Parathyroid adenoma (tissue), 2 donors: ENCODE data around the gene CIAPIN1.

Experiments used
- H2AFZ ChIP-seq: fragments of 300-600 bp; sonication (generic); one replicate; pipeline ENCODE4 v1.7.0; 2017; ENCODE audit warnings: antibody characterized with exemption, mild to moderate bottlenecking
- H3K27ac ChIP-seq: fragments of 300-600 bp; sonication (generic); one replicate; pipeline ENCODE4 v1.7.0; 2017
- H3K27me3 ChIP-seq: fragments of 300-600 bp; sonication (generic); one replicate; pipeline ENCODE4 v1.7.0; 2017; ENCODE audit warnings: low read length; ENCODE audit not compliant: control insufficient read depth, insufficient read depth
- H3K36me3 ChIP-seq: fragments of 300-600 bp; sonication (generic); one replicate; pipeline ENCODE4 v1.7.0; 2017; ENCODE audit warnings: low read length; ENCODE audit not compliant: control insufficient read depth, insufficient read depth
- H3K4me1 ChIP-seq: fragments of 300-600 bp; sonication (generic); one replicate; pipeline ENCODE4 v1.7.0; 2017; ENCODE audit warnings: control low read depth
- H3K4me2 ChIP-seq: fragments of 300-600 bp; sonication (generic); one replicate; pipeline ENCODE4 v1.7.0; 2017; ENCODE audit warnings: low read length
- H3K4me3 ChIP-seq: fragments of 300-600 bp; sonication (generic); one replicate; pipeline ENCODE4 v1.7.0; 2017; ENCODE audit warnings: low read depth, low read length
- H3K79me2 ChIP-seq: fragments of 300-600 bp; sonication (generic); one replicate; pipeline ENCODE4 v1.7.0; 2017; ENCODE audit warnings: control low read depth
- H3K9ac ChIP-seq: fragments of 300-600 bp; sonication (generic); one replicate; pipeline ENCODE4 v1.7.0; 2017; ENCODE audit warnings: mild to moderate bottlenecking
- H3K9me3 ChIP-seq: fragments of 300-600 bp; sonication (generic); one replicate; pipeline ENCODE4 v1.7.0; 2017; ENCODE audit warnings: low read length; ENCODE audit not compliant: control insufficient read depth
- TF ChIP-seq, protein P1 (sequence below): fragments of 300-600 bp; sonication (generic); IDR thresholded peaks from one replicate; pipeline ENCODE4 v1.7.0; 2017; ENCODE audit warnings: antibody characterized with exemption, mild to moderate bottlenecking
- donor health status: primary hyperparathyroidism.

The CIAPIN1 gene

GRCh38 chr16:57381791-57382534 lies 65.2 kb downstream of the CIAPIN1 start:
- TF ChIP-seq, protein P1, sequence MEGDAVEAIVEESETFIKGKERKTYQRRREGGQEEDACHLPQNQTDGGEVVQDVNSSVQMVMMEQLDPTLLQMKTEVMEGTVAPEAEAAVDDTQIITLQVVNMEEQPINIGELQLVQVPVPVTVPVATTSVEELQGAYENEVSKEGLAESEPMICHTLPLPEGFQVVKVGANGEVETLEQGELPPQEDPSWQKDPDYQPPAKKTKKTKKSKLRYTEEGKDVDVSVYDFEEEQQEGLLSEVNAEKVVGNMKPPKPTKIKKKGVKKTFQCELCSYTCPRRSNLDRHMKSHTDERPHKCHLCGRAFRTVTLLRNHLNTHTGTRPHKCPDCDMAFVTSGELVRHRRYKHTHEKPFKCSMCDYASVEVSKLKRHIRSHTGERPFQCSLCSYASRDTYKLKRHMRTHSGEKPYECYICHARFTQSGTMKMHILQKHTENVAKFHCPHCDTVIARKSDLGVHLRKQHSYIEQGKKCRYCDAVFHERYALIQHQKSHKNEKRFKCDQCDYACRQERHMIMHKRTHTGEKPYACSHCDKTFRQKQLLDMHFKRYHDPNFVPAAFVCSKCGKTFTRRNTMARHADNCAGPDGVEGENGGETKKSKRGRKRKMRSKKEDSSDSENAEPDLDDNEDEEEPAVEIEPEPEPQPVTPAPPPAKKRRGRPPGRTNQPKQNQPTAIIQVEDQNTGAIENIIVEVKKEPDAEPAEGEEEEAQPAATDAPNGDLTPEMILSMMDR, result no peak
- Histone ChIP-seq H3K36me3 (no peaks in the 10 kb centered on the region), H3K4me2 (no peak overlapping the region), H3K9me3 (no peaks in the 10 kb centered on the region), H3K27me3 (no peaks in the 10 kb centered on the region), H3K9ac (no peak overlapping the region), H3K79me2 (no peaks in the 10 kb centered on the region), H3K4me3 (no peak overlapping the region), H3K27ac (no peak overlapping the region), H3K4me1 (no peaks in the 10 kb centered on the region), H2AFZ (no peak overlapping the region)

DNA sequence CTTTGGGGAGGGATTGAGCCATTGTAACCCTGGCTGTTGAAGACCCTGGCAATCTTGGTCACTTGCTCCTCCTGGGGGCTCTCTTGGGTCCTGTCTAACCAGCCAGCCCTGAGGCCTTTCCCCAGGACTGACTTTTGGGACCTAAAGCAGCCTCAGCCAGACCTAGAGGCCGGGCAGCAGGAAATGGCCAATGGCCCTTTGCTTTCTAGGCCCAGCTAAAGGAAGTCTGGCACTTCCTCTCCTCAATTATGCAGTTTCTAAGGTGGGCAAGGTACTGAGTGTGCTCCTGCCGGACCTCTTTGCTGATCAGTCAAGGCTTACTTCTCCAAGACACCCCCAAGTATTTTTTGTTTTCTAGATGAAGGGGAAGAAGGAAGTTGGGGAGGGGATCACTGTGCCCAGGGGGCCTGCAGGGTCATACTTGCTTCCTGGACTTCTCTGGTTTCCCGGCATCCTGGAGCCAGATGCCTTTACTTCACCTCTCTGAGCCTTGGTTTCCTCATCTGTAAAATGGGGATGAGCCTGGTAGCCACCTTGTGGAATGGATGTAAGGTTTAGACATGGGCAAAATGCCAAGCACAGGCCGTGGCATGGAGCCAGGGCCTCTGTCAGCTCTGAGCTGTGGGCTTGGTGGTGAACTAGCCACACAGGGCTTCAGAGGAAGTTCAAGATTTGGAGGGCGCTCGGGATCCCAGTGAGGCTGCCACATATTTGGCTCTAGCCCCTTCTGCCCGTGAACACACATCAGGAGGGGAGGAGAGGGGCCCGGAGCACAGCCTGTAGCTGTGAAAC lies 66.3 kb downstream of the CIAPIN1 start:
- Histone ChIP-seq H3K27me3 (no peaks in the 10 kb centered on the region), H3K9ac (no peak overlapping the region), H3K79me2 (no peaks in the 10 kb centered on the region), H2AFZ (no peak overlapping the region), H3K4me2 (no peak overlapping the region), H3K36me3 (no peaks in the 10 kb centered on the region), H3K27ac (no peak overlapping the region), H3K9me3 (no peaks in the 10 kb centered on the region), H3K4me1 (no peaks in the 10 kb centered on the region), H3K4me3 (no peak overlapping the region)
- TF ChIP-seq, protein P1, result no peak

DNA sequence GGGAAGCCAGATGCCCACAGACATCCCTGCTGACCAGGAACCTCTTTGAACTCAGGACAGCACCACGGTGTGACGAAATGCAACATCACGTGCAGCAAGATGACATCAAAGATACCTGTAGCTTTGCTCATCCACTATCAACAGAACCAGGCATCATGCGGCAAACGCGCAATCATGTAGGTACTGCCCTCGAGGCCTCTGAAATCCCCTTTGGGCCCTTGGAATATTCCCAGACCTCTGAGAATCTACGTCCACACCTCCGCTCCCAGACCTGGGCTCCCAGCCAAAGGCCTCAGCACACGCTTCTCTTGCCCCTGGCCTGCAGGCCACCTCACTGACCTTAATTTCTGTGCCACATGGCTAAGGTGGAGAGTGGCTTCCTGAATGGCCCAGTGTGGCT lies 67.6 kb downstream of the CIAPIN1 start:
- H3K9ac ChIP-seq, result no peak overlapping the region

More for the DNA sequence above, 67.6 kb downstream of the CIAPIN1 start:
- Histone ChIP-seq H2AFZ (no peak overlapping the region), H3K27me3 (no peaks in the 10 kb centered on the region), H3K79me2 (no peaks in the 10 kb centered on the region), H3K27ac (no peak overlapping the region), H3K4me3 (no peak overlapping the region), H3K9me3 (no peaks in the 10 kb centered on the region), H3K4me1 (no peaks in the 10 kb centered on the region), H3K4me2 (no peak overlapping the region), H3K36me3 (no peaks in the 10 kb centered on the region)
- TF ChIP-seq, protein P1, result no peak
